ENCODE measurements around the gene RPS6KL1.
"Not testable (repeated sequence)": the region's sequence is repeated elsewhere in the genome, so short reads cannot be mapped to it uniquely, and the experiment has no call there.

RPS6KL1 gene

DNA sequence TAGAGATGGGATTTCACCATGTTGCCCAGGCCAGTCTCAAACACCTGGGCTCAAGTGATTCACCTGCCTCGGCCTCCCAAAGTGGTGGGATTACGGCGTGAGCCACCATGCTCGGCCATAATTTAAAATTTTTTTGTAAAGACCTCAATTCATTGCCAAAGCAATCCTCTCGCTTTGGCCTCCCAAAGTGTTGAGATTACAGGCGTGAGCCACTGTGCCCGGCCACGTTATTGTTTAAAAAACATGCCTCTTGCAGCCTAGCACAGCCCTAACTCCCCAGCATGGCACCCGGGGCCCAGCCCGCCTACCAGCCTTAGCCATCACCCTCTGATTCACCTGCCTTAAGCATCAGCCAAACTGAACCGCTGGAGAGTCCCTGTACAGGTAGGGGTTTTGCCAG is 13.1 kb upstream of the RPS6KL1 start:
- DNase-seq (ENCODE audit: low read depth in 2 of 2): no peak

DNA sequence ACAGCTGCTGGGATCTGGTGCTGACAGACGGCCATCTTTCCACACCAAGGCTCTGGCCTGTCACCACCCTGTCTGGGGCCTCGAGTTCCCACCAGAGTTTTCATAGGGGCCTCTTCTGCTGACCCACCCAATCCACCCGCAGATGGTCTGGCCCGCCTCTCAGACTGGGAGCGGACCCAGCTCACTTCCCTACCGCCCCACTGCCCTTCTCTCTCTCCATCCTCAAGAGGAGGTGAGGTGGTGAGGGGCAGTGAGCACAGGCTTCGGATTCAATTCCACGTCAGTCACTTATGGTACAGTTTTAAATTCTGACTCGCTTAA is 12.3 kb upstream of the RPS6KL1 start:
- DNase-seq (ENCODE audit: low read depth in 2 of 2): no peak

DNA sequence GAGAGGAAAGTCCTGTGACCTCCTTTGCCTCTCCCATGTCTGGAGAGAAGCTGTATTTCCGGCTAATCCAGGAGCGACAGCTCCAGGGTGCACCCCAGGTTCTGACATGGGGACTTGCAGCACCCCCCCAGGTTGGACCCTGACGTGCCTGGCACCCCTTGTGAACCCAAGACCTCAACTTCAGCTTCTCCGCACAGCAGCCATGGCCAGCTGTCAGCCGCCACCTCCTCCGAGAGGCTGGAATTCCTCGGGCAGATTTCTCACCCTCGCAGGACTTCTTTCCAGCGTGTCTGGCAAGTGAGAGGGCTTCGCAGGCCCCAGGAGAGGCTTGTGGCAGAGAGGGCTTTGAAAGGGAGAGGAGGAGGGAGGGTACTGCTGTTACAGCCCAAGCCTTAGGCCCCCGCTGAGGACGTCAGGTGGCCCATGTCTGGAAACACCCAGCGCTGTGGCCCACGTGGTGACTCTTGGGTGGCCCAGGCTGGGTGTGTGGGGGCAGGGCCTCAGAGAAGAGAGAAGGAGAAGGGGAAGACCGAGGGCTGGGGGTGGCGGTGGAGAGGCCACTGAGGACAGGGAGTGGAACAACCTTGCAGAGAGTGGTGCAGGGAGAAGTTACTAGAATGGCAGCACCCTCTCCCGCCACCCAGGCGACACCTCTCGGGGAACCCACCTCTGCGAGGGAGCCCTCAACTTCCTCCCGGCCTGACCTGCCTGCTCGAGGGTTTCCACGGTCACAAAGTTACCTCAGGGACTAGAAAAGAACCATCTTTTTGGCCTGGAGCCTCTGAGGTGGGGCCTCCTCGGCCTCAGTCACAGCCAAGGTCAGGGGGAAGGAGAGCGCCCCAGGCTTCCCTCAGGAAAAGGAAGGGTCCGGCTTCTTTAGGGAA is 11.7 kb upstream of the RPS6KL1 start:
- DNase-seq (ENCODE audit: low read depth in 2 of 2): no peak

DNA sequence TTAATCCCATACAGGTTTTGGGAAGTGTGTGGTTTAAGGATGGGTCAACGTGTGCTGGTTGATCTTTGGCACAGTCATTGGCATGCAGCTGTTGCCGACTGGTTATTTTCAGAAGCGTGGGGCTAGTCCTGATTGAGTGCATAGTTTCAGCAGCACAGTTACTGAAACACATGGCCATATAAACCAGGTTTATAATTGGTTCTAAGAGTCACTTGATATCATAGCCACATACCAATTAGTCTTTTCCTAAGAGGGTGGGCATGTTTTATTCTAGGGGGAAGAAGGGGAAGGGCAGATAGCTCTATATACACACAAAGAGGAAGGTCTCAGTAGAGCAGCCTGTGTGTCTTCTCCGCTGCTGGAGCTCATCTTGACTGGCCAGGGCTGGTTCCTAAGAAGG is 11.0 kb upstream of the RPS6KL1 start:
- no peak for DNase-seq (ENCODE audit: low read depth in 2 of 2)

DNA sequence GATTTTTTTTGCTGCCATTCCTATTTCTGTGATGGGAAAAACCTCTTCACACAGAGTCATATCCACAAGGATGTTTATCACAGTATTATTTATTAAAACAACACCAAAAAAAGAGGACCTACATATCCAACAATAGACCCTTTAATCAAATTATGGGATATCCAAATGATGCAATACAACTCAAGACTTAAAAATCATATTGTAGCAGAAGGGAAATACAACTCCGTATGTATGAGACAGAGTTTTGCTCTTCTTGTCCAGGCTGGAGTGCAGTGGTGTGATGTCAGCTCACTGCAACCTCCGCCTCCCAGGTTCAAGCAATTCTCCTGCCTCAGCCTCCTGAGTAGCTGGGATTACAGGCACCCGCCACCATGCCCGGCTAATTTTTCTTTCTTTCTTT is 9.9 kb upstream of the RPS6KL1 start:
- DNase-seq (ENCODE audit: low read depth in 2 of 2): not testable (repeated sequence)

DNA sequence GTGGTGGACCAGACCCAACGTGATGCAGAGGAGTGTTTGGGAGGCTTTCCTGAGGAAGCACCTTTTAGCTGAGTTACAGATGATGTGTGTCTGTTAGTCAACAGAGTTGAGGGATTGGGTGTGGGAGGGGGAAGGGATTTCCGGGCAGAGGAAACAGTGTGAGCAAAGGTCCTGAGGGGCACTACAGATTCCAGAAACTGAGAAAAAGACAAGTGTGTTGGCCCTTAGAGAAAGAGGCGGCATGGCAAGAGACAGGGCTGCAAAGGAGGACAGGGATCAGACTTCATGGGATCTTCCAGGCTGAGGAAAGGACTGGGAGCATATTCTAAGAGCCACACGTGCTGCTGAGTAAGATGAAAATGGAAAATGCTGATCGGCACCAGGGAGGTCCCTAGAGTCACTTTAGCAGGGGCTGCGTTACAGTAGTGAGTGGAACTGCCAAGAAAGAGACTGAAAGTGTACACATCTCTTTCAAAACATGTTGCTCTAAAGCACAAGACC is 9.4 kb upstream of the RPS6KL1 start:
- no peak for DNase-seq (ENCODE audit: low read depth in 2 of 2)

DNA sequence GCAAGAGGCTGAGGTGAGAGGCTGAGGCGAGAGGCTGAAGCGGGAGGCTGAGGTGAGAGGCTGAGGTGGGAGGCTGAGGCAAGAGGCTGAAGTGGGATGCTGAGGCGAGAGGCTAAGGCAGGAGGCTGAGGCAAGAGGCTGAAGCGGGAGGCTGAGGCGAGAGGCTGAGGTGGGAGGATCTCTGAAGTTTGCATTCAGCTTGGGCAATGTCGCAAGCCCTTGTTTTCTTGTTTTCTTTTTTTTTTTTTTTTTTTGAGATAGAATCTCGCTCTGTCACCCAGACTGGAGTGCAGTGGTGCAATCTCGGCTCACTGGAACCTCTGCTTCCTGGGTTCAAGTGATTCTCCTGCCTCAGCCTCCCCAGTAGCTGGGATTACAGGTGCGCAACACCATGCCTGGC is 8.7 kb upstream of the RPS6KL1 start:
- DNase-seq (ENCODE audit: low read depth in 2 of 2): not testable (repeated sequence)

DNA sequence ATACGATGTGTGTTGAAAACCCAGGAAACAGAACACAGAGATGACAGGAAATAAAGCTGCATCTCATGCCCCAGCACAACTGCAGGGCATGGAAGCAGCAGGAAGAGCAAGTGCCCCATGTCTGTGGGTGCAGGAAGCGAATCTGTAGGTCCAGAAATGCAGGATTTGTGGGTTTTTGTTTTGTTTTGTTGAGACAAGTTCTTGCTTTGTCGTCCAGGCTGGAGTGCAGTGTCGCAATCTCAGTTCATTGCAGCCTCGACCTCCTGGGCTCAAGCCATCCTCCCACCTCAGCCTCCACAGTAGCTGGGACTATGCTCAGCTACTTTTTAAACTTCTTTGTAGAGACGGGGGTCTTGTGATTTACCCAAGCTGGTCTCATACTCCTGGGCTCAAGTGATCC is 6.2 kb upstream of the RPS6KL1 start:
- DNase-seq (ENCODE audit: low read depth in 2 of 2): no peak

DNA sequence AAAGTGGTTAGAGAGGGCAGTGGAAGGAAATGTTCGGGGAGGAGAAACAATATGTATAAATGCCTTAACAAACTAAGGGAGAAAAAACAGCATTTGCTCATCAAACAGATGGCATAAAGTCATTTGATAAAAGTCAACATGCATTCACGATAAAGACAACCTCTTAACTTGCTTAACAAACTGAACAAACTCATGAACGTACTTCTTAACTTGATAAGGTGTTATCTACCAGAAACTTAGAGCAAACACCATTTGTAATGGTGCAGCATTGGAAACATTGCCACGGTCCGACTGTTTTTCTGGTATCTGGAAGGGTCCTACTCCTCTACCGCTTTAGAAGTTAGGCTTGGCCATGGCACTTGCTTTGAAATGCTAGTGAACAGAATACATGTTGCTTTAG is 4.2 kb upstream of the RPS6KL1 start:
- no peak for DNase-seq (ENCODE audit: low read depth in 2 of 2)

DNA sequence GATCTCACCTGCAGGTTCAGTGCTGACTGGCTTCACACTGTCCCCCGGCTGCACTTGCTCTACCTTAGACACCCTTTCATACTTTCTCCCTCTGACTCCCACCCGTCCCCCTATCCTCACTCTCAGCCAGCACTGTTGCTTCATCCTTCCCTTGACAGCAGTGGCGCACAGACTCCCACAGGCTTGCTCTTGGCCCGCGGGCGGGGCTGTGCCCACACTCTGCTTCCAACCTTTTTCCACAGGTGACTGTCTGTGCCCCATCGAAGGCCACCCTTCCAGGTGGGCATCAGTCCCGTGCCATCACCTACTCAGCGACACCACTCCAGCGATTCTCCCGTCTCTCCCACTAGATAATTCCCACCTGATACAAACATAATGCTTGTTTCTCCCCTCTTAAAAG is 1.0 kb upstream of the RPS6KL1 start:
- no peak for DNase-seq (ENCODE audit: low read depth in 2 of 2)

DNA sequence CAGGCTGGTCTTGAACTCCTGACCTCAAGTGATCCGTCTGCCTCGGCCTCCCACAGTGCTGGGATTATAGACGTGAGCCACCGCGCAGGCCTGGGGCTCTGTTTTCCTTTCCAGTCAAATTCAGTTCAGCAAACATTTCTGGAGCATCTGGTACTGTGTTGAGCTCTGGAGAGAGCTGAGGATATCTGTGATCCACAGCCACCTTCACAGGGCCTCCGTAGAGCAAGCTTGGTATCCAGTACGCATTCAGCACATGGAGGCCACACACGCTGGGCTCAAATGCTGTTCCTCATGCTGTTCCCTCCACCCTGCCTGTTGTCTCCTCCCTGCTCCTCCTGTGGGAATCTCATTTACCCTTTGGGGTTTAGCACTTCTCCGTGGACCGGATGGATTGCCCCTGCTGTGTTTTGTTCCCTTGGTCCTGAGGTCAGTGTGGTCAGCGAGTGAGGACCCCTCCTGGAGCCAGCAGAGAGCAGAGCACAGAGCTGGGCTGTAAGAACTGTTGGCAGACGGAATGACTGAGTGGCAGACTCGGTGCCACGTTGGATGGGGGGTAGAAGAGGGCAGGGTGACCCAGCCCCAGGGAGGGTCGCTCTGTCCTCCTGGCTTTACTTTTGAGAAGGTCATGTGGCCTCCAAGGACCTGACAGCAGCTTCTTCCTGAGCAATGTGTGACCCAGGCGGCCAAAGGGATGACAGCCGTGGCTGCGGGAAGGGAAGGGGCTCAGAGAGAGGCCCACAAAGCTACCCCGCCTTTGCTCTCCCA is 891 bp downstream of the RPS6KL1 start:
- no peak for DNase-seq (ENCODE audit: low read depth in 2 of 2)

DNA sequence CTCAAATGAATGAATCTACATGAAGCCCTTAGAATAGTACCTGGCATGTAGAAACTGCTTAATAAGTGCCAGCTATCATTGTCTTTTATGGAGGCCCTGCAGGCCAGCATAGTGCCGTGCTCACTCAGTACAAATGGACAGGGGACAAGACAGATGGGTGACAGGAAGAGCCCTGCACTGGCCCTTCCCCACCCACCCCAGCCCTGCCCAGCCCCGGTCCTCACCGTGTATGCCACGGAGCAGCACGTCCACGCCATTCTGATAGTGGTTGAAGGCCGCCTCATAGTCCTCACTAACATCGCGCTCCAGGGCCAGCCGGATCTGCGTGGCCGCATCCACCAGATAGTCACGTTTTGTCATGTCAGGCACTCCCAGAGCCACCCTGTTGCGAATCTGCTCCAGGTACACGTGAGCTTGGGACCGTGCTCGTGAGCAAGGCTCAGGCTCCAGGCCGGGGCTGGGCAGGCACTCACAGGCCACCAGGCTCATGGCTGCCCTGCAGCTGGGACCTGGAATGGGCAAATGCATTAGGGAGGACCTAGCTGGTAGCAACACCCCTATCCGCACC is 1.9 kb downstream of the RPS6KL1 start:
- DNase-seq (ENCODE audit: low read depth in 2 of 2): no peak

DNA sequence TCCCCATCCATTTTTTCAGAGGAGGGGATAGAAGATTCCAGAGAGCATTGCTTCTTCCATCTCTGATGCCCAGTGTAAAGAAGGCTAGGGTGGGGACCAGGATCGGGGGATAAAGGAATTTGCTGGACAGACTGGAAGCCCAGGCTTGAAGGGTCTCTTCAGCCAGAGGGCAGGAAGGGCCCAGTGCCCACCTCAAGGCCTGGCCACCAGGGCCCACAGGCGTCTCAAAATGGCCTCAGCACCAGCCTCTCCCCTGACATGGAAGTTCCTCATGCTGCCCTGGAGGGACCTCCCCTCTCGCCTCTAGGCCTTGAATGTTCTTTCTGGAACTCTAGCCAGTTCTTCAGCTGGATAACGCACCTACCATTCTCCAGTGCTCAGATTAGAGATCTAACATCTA is 2.8 kb downstream of the RPS6KL1 start:
- DNase-seq (ENCODE audit: low read depth in 2 of 2): no peak

DNA sequence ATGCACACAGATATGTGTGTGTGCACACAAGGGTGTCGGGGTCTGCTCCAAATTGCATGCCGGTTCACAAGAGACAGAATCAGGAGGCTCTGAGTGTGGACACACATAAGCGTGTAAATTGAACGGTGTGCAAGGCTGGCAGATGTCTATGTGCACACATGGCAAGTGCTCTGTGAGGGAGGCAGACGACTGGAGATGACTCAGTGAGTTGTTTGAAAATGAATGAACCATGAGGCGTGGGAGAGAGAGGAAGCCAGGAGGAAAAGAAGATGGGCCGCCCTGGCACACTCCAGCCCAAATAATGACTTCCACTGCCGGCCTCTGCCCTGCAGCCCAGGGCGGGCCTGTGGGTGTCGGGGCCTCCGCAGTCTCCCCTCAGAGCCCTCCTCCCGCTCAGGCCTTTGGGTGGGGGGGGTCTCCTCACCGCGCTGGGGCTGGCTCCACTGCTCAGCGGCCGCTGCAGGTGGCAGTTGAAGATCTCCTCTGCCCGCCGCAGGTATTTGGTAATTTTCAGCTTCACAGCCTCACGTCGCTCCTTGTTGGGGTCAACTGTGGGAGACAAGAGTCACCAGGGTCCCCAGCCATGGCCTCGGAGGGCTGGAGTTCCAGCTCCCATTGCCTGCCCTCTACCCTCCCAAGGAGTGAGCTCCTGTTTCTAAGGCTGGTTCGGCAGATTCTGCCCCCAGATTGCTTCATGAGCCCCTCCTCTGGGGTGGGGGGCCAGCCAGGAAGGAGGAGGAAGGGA is 3.5 kb downstream of the RPS6KL1 start:
- no peak for DNase-seq (ENCODE audit: low read depth in 2 of 2)

DNA sequence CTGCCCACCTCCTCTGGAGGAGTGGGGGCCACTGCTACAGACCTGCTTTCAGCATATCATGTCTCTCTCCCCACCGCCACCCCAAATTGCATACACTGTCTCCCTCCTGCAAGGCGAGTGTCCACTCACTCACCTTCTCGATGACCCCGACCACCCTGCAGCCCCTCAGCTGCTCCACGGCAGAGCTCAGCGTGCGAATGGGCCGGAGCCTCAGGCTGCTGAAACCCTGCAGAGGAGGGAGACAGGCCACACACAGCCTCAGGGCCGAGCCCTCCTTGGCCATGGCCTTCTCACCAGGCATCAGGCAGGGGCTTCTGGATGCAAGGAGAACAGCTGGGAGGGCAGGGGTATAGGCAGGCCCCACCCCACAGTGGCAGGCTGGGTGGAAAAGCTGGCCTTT is 4.7 kb downstream of the RPS6KL1 start:
- DNase-seq (ENCODE audit: low read depth in 2 of 2): no peak

DNA sequence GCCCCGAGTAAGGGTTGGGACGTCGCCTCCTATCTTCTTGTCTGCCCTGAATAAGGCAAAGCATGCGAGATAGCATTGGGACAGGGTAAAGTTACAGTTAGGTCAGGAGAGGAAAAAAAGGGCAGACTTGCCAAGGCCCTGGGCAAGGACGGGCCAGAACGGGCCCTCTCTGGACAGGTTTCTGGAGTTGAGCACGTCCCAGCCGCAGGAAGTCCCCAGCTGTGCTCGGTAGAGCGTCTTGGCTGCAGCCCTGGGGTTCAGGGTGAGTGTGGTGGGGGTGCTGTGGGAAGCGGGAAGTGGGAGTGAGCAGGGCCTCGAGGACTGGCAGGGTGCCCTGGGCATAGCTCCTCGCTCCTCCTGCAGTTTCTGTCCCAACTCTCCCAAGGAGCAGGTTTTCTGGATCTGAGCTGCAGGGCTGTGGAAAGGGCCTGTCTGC is 5.4 kb downstream of the RPS6KL1 start:
- DNase-seq (ENCODE audit: low read depth in 2 of 2): no peak

DNA sequence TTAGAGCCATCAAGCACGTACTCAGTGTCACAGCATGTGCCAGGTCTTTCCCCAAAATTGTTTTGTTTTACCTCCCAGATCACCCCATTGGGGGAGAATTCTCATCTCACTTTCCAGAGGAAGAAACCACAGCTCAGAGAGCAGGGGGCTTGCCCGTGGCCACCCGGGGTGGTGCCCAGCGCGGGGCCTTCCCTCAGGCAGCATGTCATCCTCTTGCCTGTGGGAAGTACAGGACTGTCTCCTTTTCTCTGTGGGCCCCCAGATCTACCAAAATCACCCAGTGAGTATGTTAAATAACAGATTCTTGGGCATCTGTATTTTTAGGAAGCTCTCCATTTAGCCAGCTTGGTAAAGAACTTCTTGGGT is 5.9 kb downstream of the RPS6KL1 start:
- no peak for DNase-seq (ENCODE audit: low read depth in 2 of 2)

DNA sequence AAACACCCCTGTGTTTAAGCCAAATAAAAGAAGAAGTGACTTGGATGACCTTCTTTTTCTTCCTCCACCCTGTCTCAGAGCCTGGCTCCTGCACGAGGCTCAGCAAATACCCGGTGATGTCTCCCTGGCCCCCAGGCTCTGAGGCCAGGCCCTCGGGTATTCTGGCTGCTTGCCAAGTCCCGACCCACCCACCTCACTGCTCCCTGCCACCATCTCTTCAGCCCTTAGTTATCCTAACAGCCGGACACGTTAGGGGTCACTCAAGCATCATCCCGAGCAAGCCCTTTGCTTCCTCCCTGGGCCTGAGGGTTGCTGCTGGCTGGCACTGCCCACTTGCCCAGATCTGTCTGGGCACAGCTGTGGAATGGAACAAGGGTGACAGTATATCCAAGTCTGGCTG is 7.2 kb downstream of the RPS6KL1 start:
- no peak for DNase-seq (ENCODE audit: low read depth in 2 of 2)

DNA sequence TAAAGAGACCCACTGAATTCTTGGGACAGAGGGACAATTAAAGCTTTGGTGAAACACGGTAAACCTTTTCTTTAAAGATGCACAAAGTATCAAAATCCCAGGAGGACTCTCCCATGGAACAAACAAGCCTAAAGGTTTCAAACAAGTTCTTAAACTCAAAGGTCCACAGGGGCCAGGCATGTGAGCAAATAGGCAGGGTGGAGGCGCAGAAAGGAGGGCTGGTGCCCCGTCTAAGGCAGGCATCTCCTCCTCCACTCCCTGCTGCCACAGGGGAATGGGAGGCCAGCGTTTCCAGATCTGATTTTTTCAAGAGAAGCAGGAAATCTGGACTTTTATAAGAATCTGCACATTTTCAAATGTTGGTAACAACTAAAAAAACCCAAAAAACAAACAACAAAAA is 7.6 kb downstream of the RPS6KL1 start:
- DNase-seq (ENCODE audit: low read depth in 2 of 2): no peak

DNA sequence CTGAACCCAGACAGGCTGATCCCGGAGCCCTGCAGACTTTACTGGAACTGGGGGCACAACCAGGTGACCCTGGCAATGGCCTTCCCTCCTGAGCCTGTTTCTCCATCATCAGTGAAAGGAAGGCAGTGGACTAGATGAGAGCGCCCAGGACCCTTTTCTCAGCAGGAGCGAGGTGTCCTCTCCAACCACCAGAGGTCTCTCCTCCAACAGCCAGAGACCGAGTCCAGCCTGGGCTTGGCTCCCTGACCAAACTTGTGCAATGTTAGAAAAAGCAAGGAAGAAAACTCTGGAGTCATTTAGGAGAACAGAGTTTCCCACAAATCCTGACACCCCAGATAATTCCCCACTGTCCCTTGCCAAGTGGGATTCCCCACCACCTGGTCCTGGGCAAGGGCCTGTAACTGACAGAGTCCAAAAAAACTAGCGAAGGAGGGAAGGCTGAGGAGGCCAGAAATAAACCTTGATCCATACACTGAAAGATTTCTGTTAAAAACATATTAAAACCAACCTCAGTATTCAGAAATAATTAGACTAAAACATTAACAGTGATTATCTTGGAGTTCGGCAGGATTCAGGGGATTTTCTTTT is 9.0 kb downstream of the RPS6KL1 start:
- no peak for DNase-seq (ENCODE audit: low read depth in 2 of 2)

DNA sequence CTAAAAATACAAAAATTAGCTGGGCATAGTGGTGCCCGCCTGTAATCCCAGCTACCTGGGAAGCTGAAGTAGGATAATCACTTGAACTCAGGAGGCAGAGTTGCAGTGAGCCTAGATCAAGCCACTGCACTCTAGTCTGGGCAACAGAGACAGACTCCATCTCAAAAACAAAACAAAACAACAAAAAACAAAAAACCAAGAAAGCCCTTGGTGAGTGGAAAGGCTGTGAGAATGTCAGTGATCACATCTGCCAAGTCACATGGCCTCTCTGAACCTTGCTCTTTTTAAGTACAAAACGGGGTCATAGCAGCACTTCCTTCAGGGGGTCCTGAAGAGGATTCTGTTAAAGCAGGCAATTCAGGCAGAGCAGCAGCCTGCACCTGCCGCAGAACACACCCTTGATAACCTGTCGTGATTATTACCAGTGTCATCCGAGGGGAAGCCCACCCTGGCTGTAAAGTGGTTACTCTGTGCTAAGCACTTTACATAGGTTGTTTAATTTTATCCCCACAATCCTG is 9.6 kb downstream of the RPS6KL1 start:
- no peak for DNase-seq (ENCODE audit: low read depth in 2 of 2)

DNA sequence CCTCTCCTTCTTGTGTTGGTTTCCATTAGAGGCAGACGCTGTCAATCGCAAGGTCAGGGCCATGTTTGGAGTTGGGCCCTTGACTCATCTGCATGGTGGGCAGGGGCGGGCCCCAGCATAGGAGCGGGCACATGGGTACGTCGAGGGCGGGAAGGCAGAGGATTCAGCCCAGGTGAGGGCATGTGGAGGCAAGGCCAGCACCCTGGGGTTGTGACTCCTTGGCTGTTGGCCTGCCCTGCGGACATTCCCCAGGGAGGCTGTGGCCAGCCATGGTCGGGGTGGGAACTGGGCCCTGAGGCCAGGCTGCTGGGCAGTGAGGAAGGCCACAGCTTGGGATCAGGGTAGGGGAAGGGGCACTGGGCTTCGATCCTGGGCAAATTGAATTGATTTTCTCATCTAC is 10.3 kb downstream of the RPS6KL1 start:
- no peak for DNase-seq (ENCODE audit: low read depth in 2 of 2)

Data from stimulated activated CD8-positive, alpha-beta memory T cell treated with anti-CD3 and anti-CD28 coated beads, Interleukin-15, amount 100 ng/mL, for 48 hours (primary cell).